ENCODE results near the gene DIPK1A.
"Not testable (repeated sequence)": the region's sequence is repeated elsewhere in the genome, so short reads cannot be mapped to it uniquely, and the experiment has no call there.

Gene DIPK1A

DNA sequence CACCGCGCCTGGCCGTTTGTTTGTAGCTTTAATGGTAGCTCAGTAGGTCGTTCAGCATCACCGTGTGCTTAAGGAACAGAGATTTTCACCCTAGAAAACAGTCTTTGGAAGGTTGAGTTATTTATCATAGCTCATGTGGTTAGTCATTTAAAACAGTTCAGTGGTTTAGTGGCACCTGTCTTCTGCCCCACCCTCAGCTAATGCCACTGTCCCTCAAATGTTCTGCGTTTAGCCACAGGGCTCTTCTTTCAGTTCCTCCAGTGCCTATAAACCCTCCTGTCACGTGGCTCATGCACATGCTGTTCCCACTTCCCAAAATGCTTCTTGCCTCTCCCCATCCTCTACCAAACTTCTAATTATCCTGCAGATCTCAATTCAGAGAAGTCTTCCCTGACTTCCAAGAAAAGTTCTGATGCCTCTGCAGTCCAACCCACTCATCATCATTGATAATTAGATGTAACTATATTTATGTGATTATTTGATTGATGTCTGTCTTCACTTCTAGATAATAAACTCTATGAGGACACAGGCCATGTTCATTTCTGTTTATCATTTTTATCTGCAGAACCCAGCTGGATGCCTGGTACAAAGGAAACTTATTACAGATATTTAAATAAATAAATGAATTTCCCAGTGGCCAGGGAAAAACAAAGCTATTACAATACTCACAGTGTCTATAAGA lies 14.4 kb upstream of the DIPK1A start:
- DNase-seq, result no peak

- DNase-seq, result not testable (repeated sequence)
Observed at GRCh38 chr1:92974112-92974511, 12.8 kb upstream of the DIPK1A start.

- DNase-seq, result no peak
Observed at GRCh38 chr1:92973203-92973897, 12.1 kb upstream of the DIPK1A start.

- no peak for DNase-seq
Observed at GRCh38 chr1:92972409-92973129, 11.3 kb upstream of the DIPK1A start.

DNA sequence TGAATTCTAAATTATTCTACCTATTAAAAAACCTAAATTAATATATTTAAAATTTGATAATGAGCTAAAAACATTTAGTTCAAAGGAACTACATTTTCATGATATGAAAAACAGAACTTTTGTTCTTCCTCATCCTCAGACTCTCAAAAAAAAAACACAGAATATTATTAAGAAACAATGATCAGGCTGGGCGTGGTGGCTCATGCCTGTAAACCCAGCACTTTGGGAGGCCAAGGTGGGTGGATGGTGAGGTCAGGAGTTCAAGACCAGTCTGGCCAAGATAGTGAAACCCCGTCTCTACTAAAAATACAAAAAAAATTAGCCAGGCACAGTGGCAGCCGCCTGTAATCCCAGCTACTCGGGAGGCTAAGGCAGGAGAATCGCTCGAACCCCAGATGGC lies 10.7 kb upstream of the DIPK1A start:
- not testable (repeated sequence) for DNase-seq

- no peak for DNase-seq
Observed at GRCh38 chr1:92970990-92971689, 9.9 kb upstream of the DIPK1A start.

DNA sequence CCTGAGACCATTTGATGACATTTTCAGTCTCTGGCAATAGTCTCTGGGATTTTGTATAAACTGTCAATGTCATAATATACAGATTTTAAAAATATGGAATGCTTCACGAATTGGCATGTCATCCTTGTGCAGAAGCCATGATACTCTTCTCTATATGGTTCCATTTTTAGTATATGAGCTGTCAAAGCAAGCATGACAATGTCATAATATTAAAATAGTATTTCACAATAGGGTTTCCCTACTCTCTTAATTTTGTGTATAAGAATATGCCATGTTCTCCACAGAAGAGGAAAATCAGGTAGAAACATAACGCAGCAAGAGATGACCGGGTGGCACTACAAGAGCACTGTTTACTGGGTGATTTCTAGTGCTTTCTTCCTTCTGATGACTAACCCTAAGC lies 8.3 kb upstream of the DIPK1A start:
- no peak for DNase-seq

- no peak for DNase-seq
Observed at GRCh38 chr1:92968138-92969032, 7.1 kb upstream of the DIPK1A start.

DNA sequence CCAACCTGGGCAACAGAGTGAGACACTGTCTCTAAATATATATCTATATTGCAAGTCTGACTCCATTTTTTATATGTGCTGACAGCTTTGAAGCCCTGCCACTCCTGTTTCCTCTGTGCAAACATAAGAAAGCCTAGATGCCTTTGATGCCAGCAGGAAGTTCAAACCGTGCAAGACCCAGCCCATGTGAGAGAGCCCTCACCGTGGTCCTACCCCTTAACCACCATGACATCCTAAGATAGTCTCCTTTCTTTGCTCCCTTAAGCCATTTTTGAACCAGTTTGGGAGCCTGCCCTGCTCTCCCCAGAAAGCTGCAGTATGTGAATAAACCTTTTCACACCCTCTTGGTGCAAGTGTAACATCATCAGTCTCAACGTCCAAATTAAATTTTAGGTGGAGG lies 3.7 kb upstream of the DIPK1A start:
- no peak for DNase-seq

- no peak for DNase-seq
Observed at GRCh38 chr1:92964316-92964715, 3.1 kb upstream of the DIPK1A start.

- DNase-seq, result peak; percentile 19
Observed at GRCh38 chr1:92961896-92962752, 862 bp upstream of the DIPK1A start.

GRCh38 chr1:92960395-92961130 lies 699 bp downstream of the DIPK1A start:
- DNase-seq, result peak; percentile 50

- no peak for DNase-seq
Observed at GRCh38 chr1:92958203-92958970, 2.9 kb downstream of the DIPK1A start.

- DNase-seq, result no peak
Observed at GRCh38 chr1:92957030-92957734, 4.1 kb downstream of the DIPK1A start.

GRCh38 chr1:92956254-92957029 lies 4.8 kb downstream of the DIPK1A start:
- DNase-seq, result no peak

GRCh38 chr1:92953491-92953890 lies 7.8 kb downstream of the DIPK1A start:
- DNase-seq, result no peak

- DNase-seq, result no peak
Observed at GRCh38 chr1:92952714-92953113, 8.5 kb downstream of the DIPK1A start.

DNA sequence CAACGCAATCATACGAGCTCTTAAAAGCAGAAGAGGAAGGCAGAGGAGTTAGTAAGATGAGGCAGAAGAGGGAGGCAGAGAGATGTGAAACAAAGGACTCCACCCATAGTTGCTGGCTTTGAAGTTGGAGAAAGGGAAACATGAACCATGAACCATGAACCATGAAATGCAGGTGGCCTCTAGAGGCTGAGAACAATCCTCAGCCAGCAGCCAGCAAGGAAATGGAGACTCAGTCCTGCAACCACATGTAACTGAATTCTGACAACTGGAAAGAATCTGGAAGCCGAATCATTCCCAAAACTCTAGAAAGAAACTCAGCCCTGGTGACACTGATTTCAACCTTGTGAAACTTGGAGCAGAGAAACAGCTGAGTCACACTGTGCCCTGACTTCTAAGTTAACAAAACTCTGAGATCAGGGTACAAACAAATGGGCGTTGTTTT lies 10.1 kb downstream of the DIPK1A start:
- no peak for DNase-seq
